Gastrocnemius medialis (tissue), 4 donors: ENCODE data around the gene ACTA2. TPM values are rescaled to one million over a fixed set of nuclear protein-coding genes. Genes with fewer than 3 reads are reported as not detected.

Experiments used
- ATAC-seq, 2 donors: fragments of 150-250 bp; one replicate each; pipeline ENCODE4 v1.9.1; 2016
- DNase-seq, 2 donors: peaks; one replicate each; pipeline ENCODE4 v3.0.0-alpha.2; 2019
- H3K27ac ChIP-seq, 4 donors: fragments of 200-600 bp; sonication (generic); 1 replicate in 1 of 4; 2 replicates in 3 of 4; pipeline ENCODE4 v1.5.1; 2016 to 2018; ENCODE audit warnings: mild to moderate bottlenecking in 2 of 4, moderate library complexity in 1 of 4
- H3K27me3 ChIP-seq, 3 donors: fragments of 200-600 bp; sonication (generic) in 2 of 3; 1 replicate in 1 of 3; 2 replicates in 2 of 3; pipeline versions ENCODE4 v1.5.1 to v1.6.0; 2016 to 2019; ENCODE audit warnings: mild to moderate bottlenecking in 1 of 3, moderate library complexity in 1 of 3
- H3K36me3 ChIP-seq, 2 donors: fragments of 200-600 bp; sonication (generic) in 1 of 2; one replicate each; pipeline ENCODE4 v1.5.1; 2017 to 2018
- H3K4me1 ChIP-seq, 2 donors: fragments of 200-600 bp; sonication (generic) in 1 of 2; one replicate each; pipeline ENCODE4 v1.5.1; 2016 to 2017; ENCODE audit warnings: mild to moderate bottlenecking in 2 of 2
- H3K4me3 ChIP-seq, 4 donors: fragments of 200-600 bp; sonication (generic) in 3 of 4; 1 replicate in 1 of 4; 2 replicates in 3 of 4; pipeline ENCODE4 v1.5.1; 2016 to 2019; ENCODE audit warnings: mild to moderate bottlenecking in 2 of 4
- H3K9me3 ChIP-seq, 3 donors: fragments of 200-600 bp; sonication (generic) in 2 of 3; 1 replicate in 1 of 3; 2 replicates in 2 of 3; pipeline ENCODE4 v1.5.1; 2016 to 2019
- CTCF ChIP-seq, 5 experiments: fragments of 450-650 bp in 3 of 5; fragments of 200-600 bp in 2 of 5; sonication (generic) in 2 of 5; IDR thresholded peaks in 4 of 5; conservative IDR thresholded peaks in 1 of 5; 1 replicate in 4 of 5; 2 replicates in 1 of 5; pipeline ENCODE4 v1.5.1; 2016 to 2019; ENCODE audit warnings: antibody characterized with exemption in 5 of 5, mild to moderate bottlenecking in 3 of 5, moderate library complexity in 3 of 5
- POLR2A ChIP-seq, 2 donors: fragments of 450-650 bp; IDR thresholded peaks; one replicate each; pipeline ENCODE4 v1.6.1; 2017; ENCODE audit warnings: antibody characterized with exemption in 2 of 2, mild to moderate bottlenecking in 2 of 2, moderate library complexity in 2 of 2
- in situ Hi-C, 4 donors: fragments of 200-750 bp; cut with MboI; loops; one replicate each; pipeline versions ENCODE4 v1.15.0 to v1.8.0; 2017; ENCODE audit warnings: low sequenced_read_pairs in 4 of 4
- intact Hi-C: fragments of 100-400 bp; cut with DNase I; formaldehyde crosslinking; loops from one replicate; pipeline ENCODE4 v1.15.1; 2023; ENCODE audit warnings: low total_unique reads
- total RNA-seq, 4 donors: library from RNA; depleted of rRNA; stranded (reverse); fragments of >200 nt; gene quantifications; one replicate each; pipeline versions ENCODE4 v1.1.0 to v1.2.3, GENCODE V29; 2016

ACTA2 gene
- total RNA-seq, 4 donors from 2014 or later, result 23.4 to 119 (median 74.2) TPM

- no peaks in the 10 kb centered on the region for H3K36me3 ChIP-seq
- ATAC-seq, result no peak
- H3K4me3 ChIP-seq, result peak overlapping the region; percentile 72 to 88 (median 82)
- H3K27me3 ChIP-seq, result no peaks in the 10 kb centered on the region
- no peak for DNase-seq
- no peaks in the 10 kb centered on the region for H3K9me3 ChIP-seq
- TF ChIP-seq CTCF (IDR thresholded peaks at IDR 0.05 in 4 of 5, conservative IDR thresholded peaks at IDR 0.05 in 1 of 5) (no peak), POLR2A (IDR thresholded peaks at IDR 0.05) (no peak)
- in situ Hi-C loops (no loop called here), intact Hi-C loops (loop anchor here (5.0 kb wide), 1 partner anchor 110 kb away; the partner anchor contains the start of gene STAMBPL1)
- H3K4me1 ChIP-seq, result peaks cover 7 to 9% of the 10 kb centered on the region in 2 donors
- peak overlapping the region; percentile 76 to 87 (median 84) for H3K27ac ChIP-seq
Measured at GRCh38 chr10:88991899-88992320, 39.3 kb upstream of the ACTA2 start.

- intact Hi-C loops (loop anchor here (5.0 kb wide), 1 partner anchor 109 kb away; the partner anchor contains the start of gene STAMBPL1), in situ Hi-C loops (no loop called here)
- no peaks in the 10 kb centered on the region for H3K27me3 ChIP-seq
- DNase-seq (peak; percentile 40 to 49), ATAC-seq (peak; percentile 59 to 60)
- no peaks in the 10 kb centered on the region for H3K9me3 ChIP-seq
- peak overlapping the region; percentile 72 to 88 (median 82) for H3K4me3 ChIP-seq
- peak overlapping the region; percentile 76 to 87 (median 84) for H3K27ac ChIP-seq
- TF ChIP-seq POLR2A (IDR thresholded peaks at IDR 0.05), result peak; percentile 41 to 45
- no peak for TF ChIP-seq CTCF (IDR thresholded peaks at IDR 0.05 in 4 of 5, conservative IDR thresholded peaks at IDR 0.05 in 1 of 5)
- no peaks in the 10 kb centered on the region for H3K36me3 ChIP-seq
- H3K4me1 ChIP-seq, result peaks cover 7 to 9% of the 10 kb centered on the region in 2 donors
Measured at GRCh38 chr10:88991161-88991898, 38.8 kb upstream of the ACTA2 start.

GRCh38 chr10:88990384-88991160 is 38.0 kb upstream of the ACTA2 start, which contains the start of gene FAS:
FAS (plus strand) TSS chr10:88990798; CDS start chr10:88990877, 79 bp downstream.
- intact Hi-C loops (loop anchor here (5.0 kb wide), 1 partner anchor 108 kb away; the partner anchor contains the start of gene STAMBPL1), in situ Hi-C loops (no loop called here)
- H3K27me3 ChIP-seq, result no peaks in the 10 kb centered on the region
- H3K36me3 ChIP-seq, result no peaks in the 10 kb centered on the region
- no peaks in the 10 kb centered on the region for H3K9me3 ChIP-seq
- peak within 1 kb of the TSS; percentile 76 to 87 (median 84) for H3K27ac ChIP-seq
- peak; percentile 1 to 27 for TF ChIP-seq POLR2A (IDR thresholded peaks at IDR 0.05)
- no peak for TF ChIP-seq CTCF (IDR thresholded peaks at IDR 0.05 in 4 of 5, conservative IDR thresholded peaks at IDR 0.05 in 1 of 5)
- peak within 1 kb of the TSS; percentile 72 to 88 (median 82) for H3K4me3 ChIP-seq
- peaks cover 7 to 9% of the 10 kb centered on the region in 2 donors for H3K4me1 ChIP-seq
- DNase-seq (peak; percentile 24 to 54), ATAC-seq (peak; percentile 52 to 66)

GRCh38 chr10:88989824-88990383 is 37.3 kb upstream of the ACTA2 start:
- in situ Hi-C loops (loop anchor here in 3 of 4 donors (5.0 to 10.0 kb wide), 2 partner anchors 55 to 153 kb away; no protein-coding TSS in a partner anchor), intact Hi-C loops (loop anchor here (5.0 kb wide), 2 partner anchors 108 to 153 kb away; partner anchors contain the start of gene STAMBPL1)
- Histone ChIP-seq H3K36me3 (no peaks in the 10 kb centered on the region), H3K4me1 (peaks cover 7 to 9% of the 10 kb centered on the region in 2 donors), H3K27me3 (no peaks in the 10 kb centered on the region), H3K4me3 (peak overlapping the region; percentile 72 to 88 (median 82)), H3K27ac (peak overlapping the region; percentile 76 to 87 (median 84)), H3K9me3 (no peaks in the 10 kb centered on the region)
- DNase-seq (peak; percentile 24 to 43), ATAC-seq (peak; percentile 62)
- peak; percentile 32 to 47 for TF ChIP-seq POLR2A (IDR thresholded peaks at IDR 0.05)
- TF ChIP-seq CTCF (IDR thresholded peaks at IDR 0.05 in 4 of 5, conservative IDR thresholded peaks at IDR 0.05 in 1 of 5), result no peak
